Memory B cell (primary cell): ENCODE measurements around the gene SV2B.
"Not testable (repeated sequence)": the region's sequence is repeated elsewhere in the genome, so short reads cannot be mapped to it uniquely, and the experiment has no call there.

Experiments used
- ATAC-seq: fragments of 150-1000 bp; cut with Tn5 transposase; 2 replicates; pipeline ENCODE4 v1.10.0; 2021; ENCODE audit warnings: low read depth, mild to moderate bottlenecking, moderate library complexity
- DNase-seq, 2 donors: peaks; one replicate each; pipeline ENCODE4 v3.0.0; 2022; ENCODE audit warnings: low spot score in 2 of 2
- H3K27ac Mint-ChIP-seq: one replicate; pipeline ENCODE4 v1.8.0; 2022; ENCODE audit warnings: mild to moderate bottlenecking, moderate library complexity, mixed read lengths
- H3K27me3 Mint-ChIP-seq: one replicate; pipeline ENCODE4 v1.8.0; 2022; ENCODE audit warnings: mixed read lengths
- H3K36me3 Mint-ChIP-seq: one replicate; pipeline ENCODE4 v1.8.0; 2022; ENCODE audit warnings: mild to moderate bottlenecking, mixed read lengths
- H3K4me1 Mint-ChIP-seq: one replicate; pipeline ENCODE4 v1.8.0; 2022; ENCODE audit warnings: mixed read lengths
- H3K4me3 Mint-ChIP-seq: one replicate; pipeline ENCODE4 v1.8.0; 2022; ENCODE audit warnings: mild to moderate bottlenecking, moderate library complexity, mixed read lengths
- H3K9me3 Mint-ChIP-seq: one replicate; pipeline ENCODE4 v1.8.0; 2022; ENCODE audit warnings: mixed read lengths

The SV2B gene

GRCh38 chr15:91308199-91308598 lies 208.1 kb downstream of the SV2B start:
- ATAC-seq, result no peak
- no peaks in the 10 kb centered on the region for H3K9me3 Mint-ChIP-seq
- peaks cover 8% of the 10 kb centered on the region for H3K4me1 Mint-ChIP-seq
- H3K36me3 Mint-ChIP-seq, result no peaks in the 10 kb centered on the region
- no peak overlapping the region for H3K4me3 Mint-ChIP-seq
- DNase-seq, result no peak
- peaks cover 20% of the 10 kb centered on the region for H3K27me3 Mint-ChIP-seq
- H3K27ac Mint-ChIP-seq, result no peak overlapping the region

DNA sequence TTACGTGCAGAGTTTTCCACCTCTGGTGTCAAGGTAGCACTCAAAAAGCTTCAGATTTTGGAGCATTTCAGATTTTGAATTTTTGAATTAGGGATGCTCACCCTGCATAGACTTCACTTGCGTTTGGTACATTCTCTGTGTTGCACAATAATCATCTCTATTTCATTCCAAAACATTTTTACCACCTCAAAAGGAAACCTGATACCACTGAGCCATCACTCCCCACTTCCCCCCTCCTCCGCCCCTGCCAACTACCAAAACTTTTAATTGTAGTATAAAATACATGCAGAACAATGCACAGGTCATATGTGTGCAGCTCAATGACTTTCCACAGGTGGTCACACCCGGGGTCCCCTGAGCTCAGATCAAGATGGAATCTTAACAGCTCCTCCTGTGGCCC lies 208.8 kb downstream of the SV2B start:
- peaks cover 20% of the 10 kb centered on the region for H3K27me3 Mint-ChIP-seq
- ATAC-seq (no peak), DNase-seq (no peak)
- no peaks in the 10 kb centered on the region for H3K9me3 Mint-ChIP-seq
- peaks cover 2% of the 10 kb centered on the region for H3K36me3 Mint-ChIP-seq
- H3K4me1 Mint-ChIP-seq, result peaks cover 8% of the 10 kb centered on the region
- no peak overlapping the region for H3K27ac Mint-ChIP-seq
- no peak overlapping the region for H3K4me3 Mint-ChIP-seq

DNA sequence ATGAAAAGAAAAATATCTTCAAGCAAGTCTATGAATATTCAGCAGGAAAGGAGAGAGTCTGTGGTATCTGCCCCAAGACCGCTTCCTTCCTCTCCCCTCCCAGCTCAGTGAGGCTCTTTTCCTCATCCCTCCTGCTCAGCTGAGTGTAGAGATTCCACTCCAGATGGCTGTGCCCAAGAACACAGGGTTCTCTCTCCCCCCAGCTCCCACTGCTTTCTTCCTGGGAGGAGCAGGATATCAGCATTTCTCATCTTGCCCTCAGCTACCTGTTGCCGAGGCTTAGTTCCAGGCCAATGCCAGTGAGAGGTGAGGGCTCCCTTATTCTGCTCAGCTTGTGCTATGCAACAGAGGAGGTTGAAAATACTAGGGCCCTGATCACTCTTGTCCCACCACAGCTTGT lies 211.9 kb downstream of the SV2B start:
- DNase-seq (no peak), ATAC-seq (no peak)
- Mint-ChIP-seq H3K4me3 (no peak overlapping the region), H3K4me1 (peaks cover 8% of the 10 kb centered on the region), H3K27me3 (peaks cover 11% of the 10 kb centered on the region), H3K9me3 (no peaks in the 10 kb centered on the region), H3K27ac (no peak overlapping the region), H3K36me3 (peaks cover 2% of the 10 kb centered on the region)

GRCh38 chr15:91316126-91316525 lies 216.1 kb downstream of the SV2B start:
- H3K36me3 Mint-ChIP-seq, result peaks cover 2% of the 10 kb centered on the region
- H3K27me3 Mint-ChIP-seq, result peaks cover 3% of the 10 kb centered on the region
- no peak overlapping the region for H3K4me3 Mint-ChIP-seq
- DNase-seq (no peak), ATAC-seq (no peak)
- no peak overlapping the region for H3K27ac Mint-ChIP-seq
- peaks cover 8% of the 10 kb centered on the region for H3K4me1 Mint-ChIP-seq
- H3K9me3 Mint-ChIP-seq, result no peaks in the 10 kb centered on the region

DNA sequence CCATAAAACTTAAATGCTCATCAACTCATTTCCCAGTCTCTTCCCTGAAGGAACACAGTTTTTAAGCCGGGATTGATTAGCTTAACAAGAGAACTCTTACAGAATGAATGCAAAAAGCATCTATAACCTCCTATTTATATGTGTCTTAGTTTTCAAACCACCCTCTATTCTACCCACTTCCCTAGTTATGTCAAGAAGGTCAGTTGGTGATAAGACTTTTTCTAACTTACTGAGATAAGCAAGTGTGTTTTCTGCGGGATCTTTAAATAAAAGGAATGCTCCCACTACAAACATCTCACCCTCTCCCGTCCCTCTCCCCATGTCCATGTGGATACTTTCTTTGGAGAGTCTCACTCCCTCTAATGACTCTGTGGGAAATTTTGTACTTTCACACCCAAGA lies 218.5 kb downstream of the SV2B start:
- no peak for ATAC-seq
- peaks cover 1% of the 10 kb centered on the region for H3K27me3 Mint-ChIP-seq
- H3K4me1 Mint-ChIP-seq, result no peaks in the 10 kb centered on the region
- DNase-seq, result no peak
- H3K36me3 Mint-ChIP-seq, result no peaks in the 10 kb centered on the region
- no peaks in the 10 kb centered on the region for H3K9me3 Mint-ChIP-seq
- no peak overlapping the region for H3K4me3 Mint-ChIP-seq
- no peak overlapping the region for H3K27ac Mint-ChIP-seq

DNA sequence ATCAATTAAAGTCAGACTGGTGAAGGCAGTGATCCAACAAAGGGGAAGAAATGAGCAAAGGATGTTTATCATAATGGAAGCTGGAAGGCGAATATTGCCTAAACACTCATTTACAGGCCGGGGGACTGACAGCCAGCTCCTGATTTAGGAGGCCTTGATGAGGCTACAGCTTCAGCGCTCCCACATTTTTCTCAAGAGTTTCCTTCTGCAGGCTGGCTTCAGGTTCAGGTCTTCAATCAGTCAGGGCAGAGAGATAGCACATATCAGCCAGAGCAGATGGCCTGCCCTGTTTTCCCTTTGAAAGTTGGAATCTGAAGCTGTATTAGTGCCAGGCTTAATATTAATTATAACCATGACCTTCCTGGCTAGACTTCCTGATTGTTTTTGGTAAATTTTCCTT lies 218.9 kb downstream of the SV2B start:
- no peaks in the 10 kb centered on the region for H3K9me3 Mint-ChIP-seq
- H3K27me3 Mint-ChIP-seq, result peaks cover 1% of the 10 kb centered on the region
- DNase-seq, result no peak
- no peaks in the 10 kb centered on the region for H3K36me3 Mint-ChIP-seq
- H3K4me3 Mint-ChIP-seq, result no peak overlapping the region
- no peak for ATAC-seq
- H3K4me1 Mint-ChIP-seq, result no peaks in the 10 kb centered on the region
- no peak overlapping the region for H3K27ac Mint-ChIP-seq

DNA sequence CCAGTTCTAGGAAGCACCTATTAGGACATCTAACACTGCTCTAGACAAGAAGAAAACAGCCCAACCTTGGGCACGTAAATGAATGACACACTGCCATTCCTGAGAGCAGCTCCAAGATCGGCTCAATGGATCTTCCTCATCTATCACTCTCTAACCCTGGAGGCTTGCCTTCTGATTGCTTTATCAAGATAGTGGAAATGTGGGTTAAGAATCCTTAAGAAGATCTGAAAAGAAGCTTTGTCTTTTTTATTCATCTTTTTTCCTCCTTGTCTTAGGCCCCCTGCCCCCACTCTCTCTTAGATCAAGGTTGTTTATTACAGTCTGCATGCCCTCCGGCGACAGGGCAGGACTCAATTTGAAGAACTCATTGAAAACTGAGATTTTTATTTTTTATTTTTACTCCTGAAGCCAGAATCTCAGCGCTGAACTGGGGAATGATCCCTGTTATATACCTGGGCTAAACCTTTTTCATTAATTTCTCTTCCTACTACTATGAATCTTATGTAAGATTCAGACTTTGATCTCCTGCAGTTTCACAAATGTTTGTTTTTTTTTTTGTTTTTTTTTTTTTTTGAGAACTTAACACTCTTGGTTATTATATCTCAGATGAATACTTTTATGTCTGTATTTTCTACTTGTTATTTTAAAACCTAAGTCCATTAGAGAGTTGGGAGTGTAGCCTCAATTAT lies 219.5 kb downstream of the SV2B start:
- H3K9me3 Mint-ChIP-seq, result no peaks in the 10 kb centered on the region
- no peak overlapping the region for H3K27ac Mint-ChIP-seq
- H3K27me3 Mint-ChIP-seq, result peaks cover 1% of the 10 kb centered on the region
- ATAC-seq (no peak), DNase-seq (no peak)
- no peak overlapping the region for H3K4me3 Mint-ChIP-seq
- no peaks in the 10 kb centered on the region for H3K36me3 Mint-ChIP-seq
- H3K4me1 Mint-ChIP-seq, result no peaks in the 10 kb centered on the region

DNA sequence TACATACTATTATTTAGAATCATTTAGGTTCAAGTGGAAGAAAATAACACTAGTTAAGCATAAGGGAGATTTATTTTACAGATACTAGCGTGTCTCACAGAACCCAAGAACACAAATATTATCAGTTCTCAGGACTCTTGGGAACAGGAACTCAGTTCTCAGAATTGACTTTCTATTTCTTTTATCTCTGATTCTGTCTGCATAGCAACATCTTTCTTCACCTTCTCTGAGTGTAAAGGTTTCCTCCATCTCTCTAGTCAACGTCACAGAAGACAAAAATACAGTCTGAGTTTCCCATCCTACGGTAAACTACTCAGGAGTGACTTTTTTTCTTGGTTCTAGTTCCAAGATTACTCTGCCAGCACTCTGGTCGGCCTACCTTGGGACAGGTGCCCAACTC lies 220.0 kb downstream of the SV2B start:
- Mint-ChIP-seq H3K27me3 (peaks cover 1% of the 10 kb centered on the region), H3K4me3 (no peak overlapping the region), H3K4me1 (no peaks in the 10 kb centered on the region)

GRCh38 chr15:91329914-91330313 lies 229.9 kb downstream of the SV2B start:
- no peaks in the 10 kb centered on the region for H3K36me3 Mint-ChIP-seq
- peaks cover 2% of the 10 kb centered on the region for H3K27me3 Mint-ChIP-seq
- no peak overlapping the region for H3K4me3 Mint-ChIP-seq
- no peak for DNase-seq
- no peak for ATAC-seq
- H3K4me1 Mint-ChIP-seq, result no peaks in the 10 kb centered on the region
- no peak overlapping the region for H3K27ac Mint-ChIP-seq
- peaks cover 3% of the 10 kb centered on the region for H3K9me3 Mint-ChIP-seq

More for the DNA sequence above, 220.0 kb downstream of the SV2B start:
- Mint-ChIP-seq H3K9me3 (peaks cover 2% of the 10 kb centered on the region), H3K36me3 (no peaks in the 10 kb centered on the region), H3K27ac (no peak overlapping the region)
- ATAC-seq (no peak), DNase-seq (no peak)

GRCh38 chr15:91331581-91331980 lies 231.5 kb downstream of the SV2B start:
- Mint-ChIP-seq H3K27me3 (peaks cover 4% of the 10 kb centered on the region), H3K4me3 (no peak overlapping the region)

GRCh38 chr15:91335702-91336101 lies 235.6 kb downstream of the SV2B start:
- DNase-seq (no peak), ATAC-seq (no peak)
- H3K9me3 Mint-ChIP-seq, result no peaks in the 10 kb centered on the region
- no peak overlapping the region for H3K4me3 Mint-ChIP-seq
- no peak overlapping the region for H3K27ac Mint-ChIP-seq
- no peaks in the 10 kb centered on the region for H3K4me1 Mint-ChIP-seq
- no peaks in the 10 kb centered on the region for H3K36me3 Mint-ChIP-seq
- H3K27me3 Mint-ChIP-seq, result peaks cover 2% of the 10 kb centered on the region

More at GRCh38 chr15:91331581-91331980, 231.5 kb downstream of the SV2B start:
- DNase-seq (no peak), ATAC-seq (no peak)
- Mint-ChIP-seq H3K27ac (no peak overlapping the region), H3K4me1 (no peaks in the 10 kb centered on the region), H3K9me3 (no peaks in the 10 kb centered on the region), H3K36me3 (no peaks in the 10 kb centered on the region)

DNA sequence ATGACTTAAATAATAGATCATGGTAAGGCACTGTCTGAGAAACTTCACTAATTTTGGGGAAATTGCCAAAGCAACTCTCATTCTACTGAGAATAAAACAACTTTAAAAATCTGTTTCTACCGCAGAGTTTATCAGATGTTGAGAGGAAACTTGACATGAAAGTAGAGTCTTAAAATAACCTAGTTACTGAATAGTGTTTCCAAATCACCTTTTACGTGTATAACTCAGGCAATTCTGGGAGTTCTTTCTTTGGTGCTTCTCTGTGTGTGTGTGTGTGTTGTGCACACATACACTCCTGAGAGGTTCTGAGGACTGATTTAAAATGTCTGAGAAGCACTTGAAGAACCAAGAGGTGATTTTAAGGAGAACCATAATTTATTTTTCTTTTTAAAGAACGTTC lies 236.6 kb downstream of the SV2B start:
- peaks cover 4% of the 10 kb centered on the region for H3K27me3 Mint-ChIP-seq
- H3K27ac Mint-ChIP-seq, result no peak overlapping the region
- no peaks in the 10 kb centered on the region for H3K4me1 Mint-ChIP-seq
- no peak overlapping the region for H3K4me3 Mint-ChIP-seq
- DNase-seq (no peak), ATAC-seq (no peak)
- H3K9me3 Mint-ChIP-seq, result no peaks in the 10 kb centered on the region
- H3K36me3 Mint-ChIP-seq, result no peaks in the 10 kb centered on the region

DNA sequence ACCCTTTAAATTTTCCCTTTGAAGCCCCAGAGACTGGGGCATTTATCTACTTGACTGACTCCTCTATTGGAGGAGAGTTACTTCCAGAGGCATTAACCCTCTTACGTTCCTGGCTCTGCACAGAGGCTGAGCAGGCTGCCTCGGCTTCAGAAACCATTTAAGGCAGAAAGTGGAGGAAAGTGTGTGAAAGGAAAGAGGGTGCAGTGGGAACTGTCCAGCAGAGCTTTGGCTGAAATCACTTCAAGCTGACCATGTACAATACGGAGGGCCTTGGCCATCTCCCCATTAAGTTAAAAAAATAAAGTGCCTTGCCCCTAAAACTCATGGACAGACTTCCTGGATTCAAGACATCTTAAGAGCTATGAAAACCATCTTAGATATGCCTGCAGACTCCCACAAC lies 238.7 kb downstream of the SV2B start:
- H3K27me3 Mint-ChIP-seq, result peaks cover 4% of the 10 kb centered on the region
- H3K36me3 Mint-ChIP-seq, result no peaks in the 10 kb centered on the region
- ATAC-seq (no peak), DNase-seq (no peak)
- no peaks in the 10 kb centered on the region for H3K9me3 Mint-ChIP-seq
- H3K27ac Mint-ChIP-seq, result no peak overlapping the region
- H3K4me1 Mint-ChIP-seq, result no peaks in the 10 kb centered on the region
- no peak overlapping the region for H3K4me3 Mint-ChIP-seq

DNA sequence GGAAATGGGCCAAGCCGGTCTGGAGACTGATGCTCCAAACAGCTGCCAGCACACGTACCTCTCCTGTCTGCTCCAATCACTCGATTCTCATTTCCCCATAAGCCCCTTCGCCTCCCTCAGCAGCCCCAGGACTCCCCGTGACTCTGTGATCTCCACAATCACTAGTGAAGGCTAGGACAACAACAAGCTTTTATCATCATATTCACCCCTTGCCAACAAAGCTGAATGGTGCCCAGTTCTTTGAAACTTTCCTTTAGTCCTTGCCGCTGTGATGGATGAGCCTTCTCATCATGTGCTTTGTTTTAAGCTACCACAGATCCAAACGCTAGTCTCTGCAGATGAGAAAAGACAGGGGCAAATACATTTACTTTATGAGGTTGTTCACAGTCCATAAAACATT lies 242.0 kb downstream of the SV2B start:
- ATAC-seq (no peak), DNase-seq (no peak)
- no peaks in the 10 kb centered on the region for H3K36me3 Mint-ChIP-seq
- no peak overlapping the region for H3K27ac Mint-ChIP-seq
- peaks cover 1% of the 10 kb centered on the region for H3K9me3 Mint-ChIP-seq
- no peaks in the 10 kb centered on the region for H3K4me1 Mint-ChIP-seq
- peaks cover 3% of the 10 kb centered on the region for H3K27me3 Mint-ChIP-seq
- H3K4me3 Mint-ChIP-seq, result no peak overlapping the region

- H3K36me3 Mint-ChIP-seq, H3K27ac Mint-ChIP-seq, H3K27me3 Mint-ChIP-seq, H3K9me3 Mint-ChIP-seq, H3K4me1 Mint-ChIP-seq, DNase-seq, H3K4me3 Mint-ChIP-seq, ATAC-seq: not testable (repeated sequence)
Observed at GRCh38 chr15:91344912-91345311, 244.9 kb downstream of the SV2B start.
